Left colon (tissue), 2 donors: ENCODE data around the gene TMEM132D. TPM values are rescaled to one million over a fixed set of nuclear protein-coding genes. Genes with fewer than 3 reads are reported as not detected.
"Not testable (repeated sequence)": the region's sequence is repeated elsewhere in the genome, so short reads cannot be mapped to it uniquely, and the experiment has no call there.

Experiments
- ATAC-seq: fragments of 200-7000 bp; cut with Tn5 transposase; one replicate; pipeline ENCODE4 v1.9.1; 2020; ENCODE audit warnings: mild to moderate bottlenecking, moderate library complexity
- DNase-seq, 2 donors: peaks; one replicate each; pipeline ENCODE4 v3.0.0-alpha.2; 2020
- intact Hi-C, 2 donors: fragments of 100-400 bp; cut with DNase I in 1 of 2; cut with micrococcal nuclease in 1 of 2; formaldehyde crosslinking; loops; one replicate each; pipeline versions ENCODE4 v1.11.2 to v1.14.0; 2022; cut with DNase I, micrococcal nuclease
- total RNA-seq, 2 donors: library from RNA; stranded (reverse); fragmentation: NEBNext Ultra II Directional; extraction: Animal tissue kit (Norgen Biotek cat#: 25700); gene quantifications; one replicate each; pipeline ENCODE4 v1.2.1, GENCODE V29; 2021
- donor health status: DM: no; HTN: no; CAD: no.
- donor health status: DM: yes; HTN: yes; CAD: no.

The TMEM132D gene
- total RNA-seq, 2 donors from 2014 or later: 0.15 to 0.25 TPM

GRCh38 chr12:129570796-129571400 lies 332.9 kb downstream of the TMEM132D start:
- ATAC-seq (no peak), DNase-seq (no peak)
- intact Hi-C loops: no loop called here

- ATAC-seq: no peak
- no peak for DNase-seq
- intact Hi-C loops: no loop called here
Observed at GRCh38 chr12:129566800-129567199, 337.0 kb downstream of the TMEM132D start.

GRCh38 chr12:129564768-129565167 lies 339.1 kb downstream of the TMEM132D start:
- intact Hi-C loops: no loop called here
- no peak for ATAC-seq
- DNase-seq: no peak

GRCh38 chr12:129563266-129563665 lies 340.6 kb downstream of the TMEM132D start:
- no peak for ATAC-seq
- DNase-seq: no peak
- intact Hi-C loops: no loop called here

GRCh38 chr12:129561304-129561703 lies 342.5 kb downstream of the TMEM132D start:
- DNase-seq: no peak
- intact Hi-C loops: no loop called here
- ATAC-seq: no peak

- intact Hi-C loops: no loop called here
- ATAC-seq: no peak
Observed at GRCh38 chr12:129559776-129560175, 344.0 kb downstream of the TMEM132D start.

DNA sequence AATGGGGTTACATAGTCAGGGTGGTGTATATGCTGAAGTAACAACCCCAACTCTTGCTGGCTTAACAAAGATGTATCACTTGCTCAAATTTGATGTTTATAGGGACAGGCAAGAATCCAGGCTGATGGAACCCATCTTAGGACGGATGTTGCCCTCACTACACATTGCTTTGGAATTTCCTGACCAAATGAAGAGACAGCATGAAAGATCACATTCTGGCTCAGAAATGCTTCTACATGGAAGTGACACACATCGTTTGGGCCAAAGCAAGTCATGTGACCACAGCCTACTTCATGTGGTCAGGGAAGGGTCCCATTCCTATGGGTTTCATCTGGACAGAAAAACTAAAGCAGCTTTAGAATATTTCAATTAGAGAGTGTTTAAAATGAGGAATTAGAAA lies 345.8 kb downstream of the TMEM132D start:
- no peak for DNase-seq
- intact Hi-C loops: no loop called here
- no peak for ATAC-seq

More at GRCh38 chr12:129559776-129560175, 344.0 kb downstream of the TMEM132D start:
- no peak for DNase-seq

DNA sequence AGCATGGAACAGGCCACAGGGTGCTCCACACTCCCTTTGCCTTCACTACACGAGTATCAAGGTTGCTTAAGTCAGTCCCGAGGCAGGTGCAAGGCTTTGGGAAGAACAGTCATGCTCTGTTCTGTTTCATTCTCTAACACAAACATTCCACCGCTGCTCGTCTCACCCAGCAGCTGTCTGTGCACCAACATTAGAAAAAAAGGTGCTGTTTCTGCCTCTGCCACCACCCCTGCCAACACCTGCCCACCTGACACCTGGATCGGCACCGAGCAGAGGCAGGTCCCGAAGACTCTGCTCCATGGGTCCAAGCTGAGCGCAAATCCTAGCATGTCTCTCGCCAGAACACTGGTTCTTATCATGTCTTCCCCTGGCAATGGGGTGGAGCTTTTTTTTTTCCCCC lies 347.7 kb downstream of the TMEM132D start:
- DNase-seq (no peak), ATAC-seq (no peak)
- intact Hi-C loops: no loop called here

GRCh38 chr12:129552996-129553750 lies 350.7 kb downstream of the TMEM132D start:
- no peak for ATAC-seq
- intact Hi-C loops: no loop called here
- no peak for DNase-seq

GRCh38 chr12:129551441-129551840 lies 352.4 kb downstream of the TMEM132D start:
- ATAC-seq: no peak

DNA sequence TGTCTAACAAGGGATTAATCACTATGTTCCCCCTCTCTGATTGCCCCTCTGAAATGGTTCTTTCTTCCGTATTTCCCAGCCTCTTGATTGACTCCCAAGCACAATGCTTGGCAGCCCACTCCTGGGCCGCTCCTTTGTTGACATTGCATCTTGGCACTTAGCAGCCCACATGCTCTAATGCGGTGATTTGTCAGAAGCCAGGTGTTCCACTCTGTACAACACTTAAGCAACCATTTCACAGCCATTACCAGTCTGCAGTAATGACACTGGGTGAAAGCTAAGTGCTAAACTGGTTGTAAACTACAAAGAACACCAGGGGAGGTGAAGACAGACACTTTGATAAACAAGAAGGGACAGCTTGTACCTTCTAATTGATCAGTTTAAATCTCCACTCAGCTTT lies 353.5 kb downstream of the TMEM132D start:
- peak; percentile 27 to 59 for DNase-seq
- intact Hi-C loops: no loop called here
- peak; percentile 96 for ATAC-seq

More at GRCh38 chr12:129551441-129551840, 352.4 kb downstream of the TMEM132D start:
- intact Hi-C loops: no loop called here
- DNase-seq: no peak

DNA sequence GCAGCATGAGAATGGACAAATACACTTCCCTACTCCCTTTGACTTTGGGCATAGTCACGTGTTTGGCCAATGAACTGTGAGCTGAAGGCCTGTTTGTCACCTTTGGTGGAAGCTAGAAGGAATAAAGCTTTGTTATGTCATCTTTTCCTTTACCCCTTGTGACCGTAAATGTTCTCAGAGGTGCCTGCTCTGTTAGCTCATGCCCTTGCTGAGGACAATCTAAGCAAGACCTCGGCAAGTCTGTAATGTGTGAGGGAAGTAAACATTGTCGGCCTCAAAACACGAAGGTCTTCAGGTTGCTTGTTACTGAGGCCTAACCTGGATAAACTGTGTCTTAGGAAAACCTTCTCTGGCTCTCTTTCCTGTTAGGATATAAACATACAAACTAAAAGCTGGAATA lies 354.2 kb downstream of the TMEM132D start:
- no peak for DNase-seq
- ATAC-seq: no peak
- intact Hi-C loops: no loop called here

DNA sequence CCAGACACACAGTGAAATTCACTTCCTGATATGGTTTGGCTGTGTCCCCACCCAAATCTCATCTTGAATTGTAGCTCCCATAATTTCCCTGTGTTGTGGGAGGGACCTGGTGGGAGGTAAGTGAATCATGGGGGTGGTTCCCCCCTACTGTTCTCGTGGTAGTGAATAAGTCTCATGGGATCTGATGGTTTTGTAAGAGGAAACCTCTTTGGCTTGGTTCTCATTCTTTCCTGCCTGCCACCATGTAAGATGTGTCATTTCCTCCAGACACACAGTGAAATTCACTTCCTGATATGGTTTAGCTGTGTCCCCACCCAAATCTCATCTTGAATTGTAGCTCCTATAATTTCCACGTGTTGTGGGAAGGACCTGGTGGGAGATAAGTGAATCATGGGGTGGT lies 354.8 kb downstream of the TMEM132D start:
- intact Hi-C loops, ATAC-seq, DNase-seq: not testable (repeated sequence)

DNA sequence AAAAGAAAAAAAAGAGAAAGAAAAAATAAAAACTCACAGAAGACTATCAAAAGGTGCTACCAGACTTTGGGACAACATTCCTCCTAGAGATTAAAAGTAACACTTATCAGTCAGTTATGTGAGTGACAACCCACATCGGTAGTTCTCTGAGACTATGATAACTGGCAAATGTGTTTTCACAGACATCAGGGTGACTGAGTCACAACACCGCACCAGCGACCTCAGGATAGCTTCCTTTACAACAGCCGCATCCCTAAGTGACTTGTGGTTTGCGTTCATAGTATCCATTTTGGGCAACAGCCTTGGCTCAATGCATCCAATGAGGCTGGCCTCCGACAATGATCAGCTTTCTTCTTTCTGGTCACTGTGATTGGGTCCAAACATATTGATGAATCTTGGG lies 359.1 kb downstream of the TMEM132D start:
- ATAC-seq: no peak
- intact Hi-C loops: no loop called here
- DNase-seq: no peak

GRCh38 chr12:129540954-129541353 lies 362.9 kb downstream of the TMEM132D start:
- DNase-seq (no peak), ATAC-seq (peak; percentile 73)
- intact Hi-C loops: no loop called here

- DNase-seq (no peak), ATAC-seq (peak; percentile 66)
- intact Hi-C loops: no loop called here
Observed at GRCh38 chr12:129540249-129540648, 363.6 kb downstream of the TMEM132D start.

DNA sequence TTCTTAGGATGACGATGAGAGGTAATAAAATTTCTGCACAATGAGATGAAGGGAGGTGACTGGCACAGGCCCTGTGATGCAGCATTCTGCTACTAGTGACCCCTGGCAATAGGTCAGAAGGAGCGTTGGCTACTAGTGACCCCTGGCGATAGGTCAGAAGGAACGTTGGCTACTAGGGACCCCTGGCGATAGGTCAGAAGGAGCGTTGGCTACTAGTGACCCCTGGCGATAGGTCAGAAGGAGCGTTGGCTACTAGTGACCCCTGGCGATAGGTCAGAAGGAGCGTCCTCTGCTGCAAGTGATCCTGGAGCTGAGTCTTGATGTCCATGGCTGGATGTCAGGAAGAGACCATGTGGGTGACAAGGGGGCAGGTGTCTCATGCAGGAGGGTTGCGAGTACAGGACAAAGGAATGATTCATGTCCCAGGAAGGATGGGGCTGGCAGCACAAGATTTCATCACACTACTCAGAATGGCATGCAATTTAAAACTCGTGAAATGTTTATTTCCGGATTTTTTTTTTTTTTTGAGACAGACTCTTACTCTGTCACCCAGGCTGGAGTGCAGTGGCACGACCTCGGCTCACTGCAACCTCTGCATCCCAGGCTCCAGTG lies 365.0 kb downstream of the TMEM132D start:
- DNase-seq (peak in 1 of 2 donors; percentile 50), ATAC-seq (peak; percentile 43)
- intact Hi-C loops: not testable (repeated sequence)

- intact Hi-C loops: no loop called here
- ATAC-seq (peak; percentile 64), DNase-seq (no peak)
Observed at GRCh38 chr12:129538137-129538536, 365.7 kb downstream of the TMEM132D start.

GRCh38 chr12:129534966-129535750 lies 368.7 kb downstream of the TMEM132D start:
- no peak for ATAC-seq
- DNase-seq: no peak
- intact Hi-C loops: no loop called here
